GM12801 (cell line): ENCODE data around the gene TNFAIP8L2.

Source experiments
- CTCF ChIP-seq: IDR thresholded peaks from one replicate; pipeline ENCODE4 v1.5.1; 2011; ENCODE audit warnings: control low read depth; ENCODE audit not compliant: insufficient read length; ENCODE audit errors: extremely low read depth

The TNFAIP8L2 gene

GRCh38 chr1:151175863-151176262 is 19.4 kb downstream of the TNFAIP8L2 start, which contains the start of gene TMOD4:
TMOD4 (minus strand) TSS chr1:151175981; CDS start chr1:151174875, 1,106 bp downstream.
- no peak for TF ChIP-seq CTCF

- no peak for TF ChIP-seq CTCF
Measured at GRCh38 chr1:151176514-151177045, 20.1 kb downstream of the TNFAIP8L2 start.

GRCh38 chr1:151184211-151184610 is 27.8 kb downstream of the TNFAIP8L2 start:
- TF ChIP-seq CTCF: no peak

GRCh38 chr1:151187205-151187604 is 30.8 kb downstream of the TNFAIP8L2 start:
- TF ChIP-seq CTCF: no peak

- TF ChIP-seq CTCF: no peak
Measured at GRCh38 chr1:151189637-151190445, 33.4 kb downstream of the TNFAIP8L2 start, which contains the start of gene VPS72. VPS72 (minus strand) TSS chr1:151190197; CDS start chr1:151190121, 76 bp downstream.

GRCh38 chr1:151192047-151192446 is 35.6 kb downstream of the TNFAIP8L2 start:
- no peak for TF ChIP-seq CTCF

- no peak for TF ChIP-seq CTCF
Measured at GRCh38 chr1:151193304-151193703, 36.9 kb downstream of the TNFAIP8L2 start.
